Smooth muscle cell (in vitro differentiated cells): ENCODE measurements around the gene RAMACL. TPM values are rescaled to one million over a fixed set of nuclear protein-coding genes. Genes with fewer than 3 reads are reported as not detected.

ENCODE experiments used
- DNase-seq: peaks from one replicate; lab custom pipeline; 2025; ENCODE audit not compliant: unreplicated experiment; lab: John Stamatoyannopoulos, UW
- H2AFZ ChIP-seq: fragments of 200-600 bp; sonication (generic); 2 replicates; pipeline ENCODE4 v1.6.0; 2016; ENCODE audit warnings: antibody characterized with exemption, low read depth, mild to moderate bottlenecking
- H3F3A ChIP-seq: fragments of 200-600 bp; sonication (generic); 2 replicates; pipeline ENCODE4 v1.6.0; 2017; ENCODE audit warnings: antibody characterized with exemption, low read depth
- H3K27ac ChIP-seq: fragments of 200-600 bp; sonication (generic); 2 replicates; pipeline ENCODE4 v1.5.1; 2016; ENCODE audit warnings: low read depth, mild to moderate bottlenecking
- H3K27me3 ChIP-seq: fragments of 200-600 bp; sonication (generic); 2 replicates; pipeline ENCODE4 v1.6.1; 2016; ENCODE audit warnings: low read depth, mild to moderate bottlenecking
- H3K36me3 ChIP-seq: fragments of 200-600 bp; sonication (generic); 2 replicates; pipeline ENCODE4 v1.5.1; 2016; ENCODE audit warnings: low read depth
- H3K4me1 ChIP-seq: fragments of 200-600 bp; sonication (generic); 2 replicates; pipeline ENCODE4 v1.5.1; 2016; ENCODE audit warnings: low read depth
- H3K4me2 ChIP-seq: fragments of 200-600 bp; sonication (generic); 2 replicates; pipeline ENCODE4 v1.6.0; 2016; ENCODE audit warnings: mild to moderate bottlenecking
- H3K4me3 ChIP-seq: fragments of 200-600 bp; sonication (generic); 2 replicates; pipeline ENCODE4 v1.5.1; 2016; ENCODE audit warnings: mild to moderate bottlenecking
- H3K79me2 ChIP-seq: fragments of 200-600 bp; sonication (generic); 2 replicates; pipeline ENCODE4 v1.6.0; 2016; ENCODE audit warnings: low read depth, mild to moderate bottlenecking
- H3K9ac ChIP-seq: fragments of 200-600 bp; sonication (generic); 2 replicates; pipeline ENCODE4 v1.6.0; 2016; ENCODE audit warnings: low read depth
- H3K9me3 ChIP-seq: fragments of 200-600 bp; sonication (generic); replicated peaks from 2 replicates; pipeline ENCODE4 v1.5.1; 2016; ENCODE audit warnings: low read depth
- H4K20me1 ChIP-seq: fragments of 200-600 bp; sonication (generic); 2 replicates; pipeline ENCODE4 v1.6.0; 2016; ENCODE audit warnings: low read depth
- CTCF ChIP-seq: fragments of 200-600 bp; sonication (generic); IDR thresholded peaks from 2 replicates; pipeline ENCODE4 v1.5.1; 2017; ENCODE audit warnings: borderline replicate concordance, mild to moderate bottlenecking, antibody characterized with exemption; ENCODE audit not compliant: insufficient read depth, poor library complexity, severe bottlenecking
- WGBS: methylation state at CpG from one replicate; pipeline ENCODE4 v1.1.7; 2016; ENCODE audit warnings: low lambda C conversion rate; 5-methylcytosine and 5-hydroxymethylcytosine counted together
- polyA plus RNA-seq: library from polyadenylated mRNA; unstranded; fragments of >200 nt; fragmentation: Nextera tagmentation; extraction: Ambion mirVana; gene quantifications from 2 replicates; pipeline ENCODE4 v1.2.1, GENCODE V29; 2016
- total RNA-seq: library from RNA; depleted of rRNA; stranded (reverse); fragments of >200 nt; gene quantifications from 2 replicates; pipeline ENCODE4 v1.2.3, GENCODE V29; 2014

RAMACL gene
- total and polyA plus RNA-seq, 2 experiments from 2014 or later, result 0.13 to 0.14 TPM

- no peak overlapping the region for H3K4me2 ChIP-seq
- TF ChIP-seq CTCF, result no peak
- no peak for DNase-seq
- H3K27ac ChIP-seq, result no peak overlapping the region
- H3K36me3 ChIP-seq, result no peaks in the 10 kb centered on the region
- no peak overlapping the region for H3K4me3 ChIP-seq
- WGBS, result 89% methylated on average over 10 of the region's 10 CpGs
- no peaks in the 10 kb centered on the region for H3K27me3 ChIP-seq
- H3K9me3 ChIP-seq, result no peaks in the 10 kb centered on the region
- H2AFZ ChIP-seq, result no peak overlapping the region
- peaks cover 7% of the 10 kb centered on the region for H3K4me1 ChIP-seq
- no peaks in the 10 kb centered on the region for H4K20me1 ChIP-seq
- no peaks in the 10 kb centered on the region for H3F3A ChIP-seq
- peaks cover 2% of the 10 kb centered on the region for H3K79me2 ChIP-seq
- no peak overlapping the region for H3K9ac ChIP-seq
Observed at GRCh38 chr6:166587631-166588413, 1.3 kb upstream of the RAMACL start.

- Histone ChIP-seq H3K79me2 (no peaks in the 10 kb centered on the region), H3K9ac (no peak overlapping the region), H3F3A (no peaks in the 10 kb centered on the region), H2AFZ (no peak overlapping the region), H3K4me2 (no peak overlapping the region), H3K4me3 (no peak overlapping the region), H3K36me3 (no peaks in the 10 kb centered on the region), H3K27ac (no peak overlapping the region), H3K9me3 (no peaks in the 10 kb centered on the region), H3K4me1 (peaks cover 7% of the 10 kb centered on the region), H4K20me1 (no peaks in the 10 kb centered on the region), H3K27me3 (no peaks in the 10 kb centered on the region)
- DNase-seq, result no peak
- TF ChIP-seq CTCF, result no peak
- WGBS, result 90% methylated on average over 12 of the region's 12 CpGs
Observed at GRCh38 chr6:166584853-166585429, 1.5 kb downstream of the RAMACL start.

- 94% methylated on average over 3 of the region's 3 CpGs for WGBS
- H3K27ac ChIP-seq, result no peak overlapping the region
- no peak overlapping the region for H3K9ac ChIP-seq
- no peak overlapping the region for H2AFZ ChIP-seq
- no peaks in the 10 kb centered on the region for H3K36me3 ChIP-seq
- no peaks in the 10 kb centered on the region for H3K79me2 ChIP-seq
- no peaks in the 10 kb centered on the region for H4K20me1 ChIP-seq
- no peaks in the 10 kb centered on the region for H3K9me3 ChIP-seq
- H3K4me2 ChIP-seq, result no peak overlapping the region
- no peaks in the 10 kb centered on the region for H3K27me3 ChIP-seq
- no peak overlapping the region for H3K4me3 ChIP-seq
- TF ChIP-seq CTCF, result no peak
- no peaks in the 10 kb centered on the region for H3F3A ChIP-seq
- DNase-seq, result no peak
- H3K4me1 ChIP-seq, result peaks cover 5% of the 10 kb centered on the region
Observed at GRCh38 chr6:166584155-166584554, 2.3 kb downstream of the RAMACL start.
